NCI-H69 (cell line): ENCODE data around the gene F2RL1.
"Not testable (repeated sequence)": the region's sequence is repeated elsewhere in the genome, so short reads cannot be mapped to it uniquely, and the experiment has no call there.

Source experiments
- DNase-seq: peaks from one replicate; lab custom pipeline; 2025; lab: John Stamatoyannopoulos, UW

F2RL1 gene

GRCh38 chr5:76805821-76806505 lies 12.9 kb upstream of the F2RL1 start:
- DNase-seq, result no peak

GRCh38 chr5:76807296-76807695 lies 11.5 kb upstream of the F2RL1 start:
- DNase-seq, result no peak

GRCh38 chr5:76808141-76808691 lies 10.6 kb upstream of the F2RL1 start:
- peak; percentile 31 for DNase-seq

- DNase-seq, result no peak
These were observed 9.7 kb upstream of the F2RL1 start for GRCh38 chr5:76809141-76809540.

GRCh38 chr5:76810236-76810635 lies 8.6 kb upstream of the F2RL1 start:
- DNase-seq, result no peak

GRCh38 chr5:76811214-76811613 lies 7.6 kb upstream of the F2RL1 start:
- peak; percentile 49 for DNase-seq

GRCh38 chr5:76812209-76812608 lies 6.6 kb upstream of the F2RL1 start:
- not testable (repeated sequence) for DNase-seq

- no peak for DNase-seq
These were observed 4.8 kb upstream of the F2RL1 start for GRCh38 chr5:76813982-76814562.

GRCh38 chr5:76816110-76816831 lies 2.6 kb upstream of the F2RL1 start:
- no peak for DNase-seq

GRCh38 chr5:76819851-76820525 lies 1.2 kb downstream of the F2RL1 start:
- DNase-seq, result no peak

- no peak for DNase-seq
These were observed 1.7 kb downstream of the F2RL1 start for GRCh38 chr5:76820526-76820890.

- DNase-seq, result no peak
These were observed 2.3 kb downstream of the F2RL1 start for GRCh38 chr5:76821136-76821535.

- not testable (repeated sequence) for DNase-seq
These were observed 3.4 kb downstream of the F2RL1 start for GRCh38 chr5:76822105-76822731.

- DNase-seq, result not testable (repeated sequence)
These were observed 7.6 kb downstream of the F2RL1 start for GRCh38 chr5:76826416-76826815.

- no peak for DNase-seq
These were observed 12.3 kb downstream of the F2RL1 start for GRCh38 chr5:76831110-76831452.

GRCh38 chr5:76836181-76836580 lies 17.4 kb downstream of the F2RL1 start:
- DNase-seq, result no peak

GRCh38 chr5:76836585-76836984 lies 17.8 kb downstream of the F2RL1 start:
- DNase-seq, result no peak

- no peak for DNase-seq
These were observed 19.8 kb downstream of the F2RL1 start for GRCh38 chr5:76838481-76839261.

GRCh38 chr5:76841361-76841760 lies 22.5 kb downstream of the F2RL1 start:
- DNase-seq, result no peak

- peak; percentile 86 for DNase-seq
These were observed 27.1 kb downstream of the F2RL1 start for GRCh38 chr5:76845890-76846289.
